ENCODE data around the gene NCAM2. TPM values are rescaled to one million over a fixed set of nuclear protein-coding genes. Genes with fewer than 3 reads are reported as not detected.

Gene NCAM2
- total and polyA plus RNA-seq, 5 donors, result 0.97 to 9.7 (median 8.2) TPM

DNA sequence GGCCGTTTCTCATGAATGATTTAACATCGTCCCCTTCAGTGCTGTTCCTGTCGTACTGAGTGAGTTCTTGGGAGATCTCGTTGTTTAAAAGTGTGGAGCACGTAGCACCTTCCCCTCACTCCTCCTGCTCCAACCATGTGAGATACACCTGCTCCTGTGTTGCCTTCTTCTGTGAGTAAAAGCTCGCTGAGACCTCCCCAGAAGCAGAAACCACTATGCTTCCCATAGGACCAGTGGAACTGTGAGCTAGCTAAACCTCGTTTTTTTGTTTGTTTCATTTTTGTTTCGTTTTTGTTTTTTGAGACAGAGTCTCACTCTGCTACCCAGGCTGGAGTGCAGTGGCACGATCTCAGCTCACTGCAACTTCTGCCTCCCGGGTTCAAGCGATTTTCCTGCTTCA, 198.6 kb downstream of the NCAM2 start:
- Histone ChIP-seq H3K4me1 (ENCODE audit: control insufficient read depth, insufficient read depth, low read length) (no peaks in the 10 kb centered on the region), H3K27me3 (ENCODE audit: control insufficient read depth, insufficient read depth) (no peaks in the 10 kb centered on the region), H3K9me3 (ENCODE audit: control insufficient read depth, low read length) (no peaks in the 10 kb centered on the region), H3K4me3 (ENCODE audit: low read length) (no peak overlapping the region), H3K27ac (ENCODE audit: low read length) (no peak overlapping the region)
- intact Hi-C loops (cut with DNase I), result no loop called here
- ATAC-seq (no peak), DNase-seq (no peak)
- 82% methylated on average over 11 of the region's 11 CpGs for WGBS

- intact Hi-C loops (cut with DNase I), result no loop called here
- H3K4me3 ChIP-seq (ENCODE audit: low read length), result no peak overlapping the region
- H3K9me3 ChIP-seq (ENCODE audit: control insufficient read depth, low read length), result no peaks in the 10 kb centered on the region
- H3K27ac ChIP-seq (ENCODE audit: low read length), result no peak overlapping the region
- DNase-seq, result no peak
- 71% methylated on average over 7 of the region's 7 CpGs for WGBS
- no peaks in the 10 kb centered on the region for H3K4me1 ChIP-seq (ENCODE audit: control insufficient read depth, insufficient read depth, low read length)
- H3K27me3 ChIP-seq (ENCODE audit: control insufficient read depth, insufficient read depth), result no peaks in the 10 kb centered on the region
- no peak for ATAC-seq
Measured at GRCh38 chr21:21199342-21200102, 201.3 kb downstream of the NCAM2 start.

DNA sequence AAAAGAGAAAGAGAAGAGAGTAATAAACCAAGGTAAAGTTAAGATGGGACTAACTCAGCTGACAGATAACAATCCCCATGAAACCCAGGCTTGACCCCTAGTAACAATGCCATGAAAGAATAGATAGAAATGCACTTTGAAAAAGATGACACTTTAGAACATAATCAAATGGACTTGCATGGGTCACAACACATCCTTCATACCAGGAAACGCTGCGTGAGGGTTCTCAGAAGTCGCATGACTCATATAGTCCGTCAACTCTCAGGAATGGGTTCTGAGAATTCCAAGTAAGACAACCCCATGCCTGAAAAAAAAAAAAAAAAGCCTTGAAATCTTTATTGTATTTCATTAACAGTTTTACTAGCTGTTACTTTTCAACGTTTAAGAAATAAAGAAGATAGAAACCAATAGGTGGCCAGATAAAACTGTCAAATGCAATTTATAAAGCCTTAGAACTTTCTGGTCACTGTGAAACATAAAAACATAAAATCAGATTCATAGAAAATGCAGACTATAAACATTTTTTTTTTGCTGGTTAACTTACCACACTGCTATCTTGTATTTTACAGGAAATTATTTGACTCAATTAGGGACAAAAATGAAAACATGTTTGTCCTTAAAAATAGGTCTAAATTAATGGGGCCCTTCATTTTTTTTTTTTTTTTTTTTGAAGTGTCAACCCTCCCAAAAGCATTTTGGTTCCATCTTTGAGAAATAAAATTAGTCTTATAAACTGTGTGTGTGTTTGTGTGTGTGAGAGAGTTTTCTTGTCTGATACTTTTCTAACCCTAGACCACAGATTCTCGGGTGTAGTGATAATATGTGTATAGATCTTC, 202.1 kb downstream of the NCAM2 start:
- no peaks in the 10 kb centered on the region for H3K4me1 ChIP-seq (ENCODE audit: control insufficient read depth, insufficient read depth, low read length)
- DNase-seq (peak; percentile 41 to 62 (median 50)), ATAC-seq (peak; percentile 96)
- WGBS, result 39% methylated on average over 6 of the region's 6 CpGs
- H3K27me3 ChIP-seq (ENCODE audit: control insufficient read depth, insufficient read depth), result no peaks in the 10 kb centered on the region
- H3K27ac ChIP-seq (ENCODE audit: low read length), result no peak overlapping the region
- H3K4me3 ChIP-seq (ENCODE audit: low read length), result peak overlapping the region; percentile 32
- intact Hi-C loops (cut with DNase I), result no loop called here
- H3K9me3 ChIP-seq (ENCODE audit: control insufficient read depth, low read length), result no peaks in the 10 kb centered on the region

GRCh38 chr21:21200939-21201615, 202.9 kb downstream of the NCAM2 start:
- intact Hi-C loops (cut with DNase I), result no loop called here
- Histone ChIP-seq H3K9me3 (ENCODE audit: control insufficient read depth, low read length) (no peaks in the 10 kb centered on the region), H3K4me1 (ENCODE audit: control insufficient read depth, insufficient read depth, low read length) (no peaks in the 10 kb centered on the region), H3K27me3 (ENCODE audit: control insufficient read depth, insufficient read depth) (no peaks in the 10 kb centered on the region), H3K4me3 (ENCODE audit: low read length) (peak overlapping the region; percentile 32), H3K27ac (ENCODE audit: low read length) (no peak overlapping the region)
- no peak for DNase-seq
- WGBS, result 45% methylated on average over 5 of the region's 5 CpGs
- ATAC-seq, result peak; percentile 40 to 74

- intact Hi-C loops (cut with DNase I), result no loop called here
- Histone ChIP-seq H3K27ac (ENCODE audit: low read length) (no peak overlapping the region), H3K27me3 (ENCODE audit: control insufficient read depth, insufficient read depth) (no peaks in the 10 kb centered on the region), H3K9me3 (ENCODE audit: control insufficient read depth, low read length) (no peaks in the 10 kb centered on the region), H3K4me1 (ENCODE audit: control insufficient read depth, insufficient read depth, low read length) (no peaks in the 10 kb centered on the region), H3K4me3 (ENCODE audit: low read length) (no peak overlapping the region)
- ATAC-seq, result no peak
- WGBS, result 91% methylated on average over 1 of the region's 1 CpG
- no peak for DNase-seq
Measured at GRCh38 chr21:21203822-21204339, 205.7 kb downstream of the NCAM2 start.

DNA sequence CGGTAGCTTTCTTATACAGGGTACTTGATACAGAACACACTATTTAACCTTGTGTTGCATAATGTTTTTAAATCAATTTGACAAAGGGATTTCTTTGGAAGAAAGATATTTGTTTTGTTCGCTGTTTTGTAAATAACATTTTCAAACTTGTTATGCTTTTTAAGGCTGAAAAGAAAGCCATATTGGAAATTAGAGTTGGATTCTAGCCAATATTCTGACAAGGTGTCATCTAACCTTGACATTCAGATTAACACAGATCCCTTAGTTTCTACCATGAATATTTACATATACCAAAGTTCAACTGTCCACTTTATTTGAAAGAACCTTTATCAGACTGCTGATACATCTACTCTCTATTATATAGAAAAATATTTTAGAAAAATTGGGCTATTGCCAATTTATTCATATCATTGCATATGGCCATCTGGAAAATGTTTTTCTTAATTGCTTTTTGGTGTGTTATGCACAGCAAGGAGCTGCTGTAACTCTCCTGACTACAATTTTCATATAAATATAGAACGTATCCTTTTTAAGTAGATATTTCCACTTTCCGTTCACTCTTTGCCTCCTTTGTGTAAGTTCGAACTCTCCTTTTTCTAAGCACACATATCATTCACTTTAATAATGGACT, 206.3 kb downstream of the NCAM2 start:
- DNase-seq (no peak), ATAC-seq (no peak)
- Histone ChIP-seq H3K27ac (ENCODE audit: low read length) (no peak overlapping the region), H3K4me1 (ENCODE audit: control insufficient read depth, insufficient read depth, low read length) (no peaks in the 10 kb centered on the region), H3K4me3 (ENCODE audit: low read length) (no peak overlapping the region), H3K27me3 (ENCODE audit: control insufficient read depth, insufficient read depth) (no peaks in the 10 kb centered on the region), H3K9me3 (ENCODE audit: control insufficient read depth, low read length) (no peaks in the 10 kb centered on the region)
- intact Hi-C loops (cut with DNase I), result no loop called here
- WGBS, result 68% methylated on average over 5 of the region's 5 CpGs

- Histone ChIP-seq H3K9me3 (ENCODE audit: control insufficient read depth, low read length) (no peaks in the 10 kb centered on the region), H3K4me1 (ENCODE audit: control insufficient read depth, insufficient read depth, low read length) (no peaks in the 10 kb centered on the region), H3K27ac (ENCODE audit: low read length) (no peak overlapping the region), H3K27me3 (ENCODE audit: control insufficient read depth, insufficient read depth) (no peaks in the 10 kb centered on the region), H3K4me3 (ENCODE audit: low read length) (no peak overlapping the region)
- 65% methylated on average over 1 of the region's 1 CpG for WGBS
- intact Hi-C loops (cut with DNase I), result no loop called here
- no peak for DNase-seq
- no peak for ATAC-seq
Measured at GRCh38 chr21:21205604-21206003, 207.4 kb downstream of the NCAM2 start.

- 57% methylated on average over 2 of the region's 2 CpGs for WGBS
- no peak for ATAC-seq
Measured at GRCh38 chr21:21210552-21210951, 212.3 kb downstream of the NCAM2 start.

GRCh38 chr21:21213297-21213696, 215.1 kb downstream of the NCAM2 start:
- DNase-seq, result no peak
- no peaks in the 10 kb centered on the region for H3K9me3 ChIP-seq (ENCODE audit: control insufficient read depth, low read length)
- ATAC-seq, result no peak
- no peak overlapping the region for H3K27ac ChIP-seq (ENCODE audit: low read length)
- no peaks in the 10 kb centered on the region for H3K27me3 ChIP-seq (ENCODE audit: control insufficient read depth, insufficient read depth)
- no peak overlapping the region for H3K4me3 ChIP-seq (ENCODE audit: low read length)
- WGBS, result 54% methylated on average over 1 of the region's 1 CpG
- no peaks in the 10 kb centered on the region for H3K4me1 ChIP-seq (ENCODE audit: control insufficient read depth, insufficient read depth, low read length)
- intact Hi-C loops (cut with DNase I), result no loop called here

More at GRCh38 chr21:21210552-21210951, 212.3 kb downstream of the NCAM2 start:
- intact Hi-C loops (cut with DNase I), result no loop called here
- Histone ChIP-seq H3K9me3 (ENCODE audit: control insufficient read depth, low read length) (no peaks in the 10 kb centered on the region), H3K4me3 (ENCODE audit: low read length) (no peak overlapping the region), H3K27ac (ENCODE audit: low read length) (no peak overlapping the region), H3K4me1 (ENCODE audit: control insufficient read depth, insufficient read depth, low read length) (no peaks in the 10 kb centered on the region), H3K27me3 (ENCODE audit: control insufficient read depth, insufficient read depth) (no peaks in the 10 kb centered on the region)
- no peak for DNase-seq

DNA sequence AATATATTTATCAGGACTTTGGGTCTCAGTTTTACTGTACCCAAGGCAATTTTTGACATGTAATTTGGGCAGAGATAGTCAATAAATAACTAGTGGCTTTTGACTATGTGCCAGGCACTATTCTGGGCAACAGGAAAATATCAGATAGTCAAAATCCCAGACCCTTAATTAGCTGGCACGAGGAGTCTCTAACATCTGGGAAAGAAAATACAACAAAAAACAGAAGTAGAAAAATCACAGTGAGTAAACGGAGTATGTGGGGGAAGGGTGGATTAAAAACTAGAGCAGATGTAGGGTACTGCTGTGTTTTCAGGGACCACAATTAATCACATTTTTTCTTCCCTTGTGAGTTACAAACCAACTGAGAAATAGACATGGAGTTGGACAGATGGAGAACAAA, 217.8 kb downstream of the NCAM2 start:
- H3K9me3 ChIP-seq (ENCODE audit: control insufficient read depth, low read length), result no peaks in the 10 kb centered on the region
- H3K4me1 ChIP-seq (ENCODE audit: control insufficient read depth, insufficient read depth, low read length), result no peaks in the 10 kb centered on the region
- intact Hi-C loops (cut with DNase I), result no loop called here
- WGBS, result 40% methylated on average over 2 of the region's 2 CpGs
- no peaks in the 10 kb centered on the region for H3K27me3 ChIP-seq (ENCODE audit: control insufficient read depth, insufficient read depth)
- no peak for DNase-seq
- no peak overlapping the region for H3K27ac ChIP-seq (ENCODE audit: low read length)
- ATAC-seq, result no peak
- H3K4me3 ChIP-seq (ENCODE audit: low read length), result no peak overlapping the region

Measured in right cardiac atrium (tissue), 5 donors.